Trophoblast cell (in vitro differentiated cells and primary cell): Measurements from ENCODE around the gene PAX7.

Source experiments
- DNase-seq, 2 donors: peaks; one replicate each; pipeline ENCODE4 v3.0.0-alpha.2; 2016
- H2AFZ ChIP-seq: 2 replicates; pipeline ENCODE4 v1.6.1; 2013; ENCODE audit warnings: low read length, moderate library complexity, mild to moderate bottlenecking; ENCODE audit not compliant: insufficient read depth, poor library complexity
- H2AK5ac ChIP-seq: 2 replicates; pipeline ENCODE4 v1.6.1; 2013; ENCODE audit warnings: mild to moderate bottlenecking, low read length
- H2BK120ac ChIP-seq: 2 replicates; pipeline ENCODE4 v1.6.1; 2013; ENCODE audit warnings: low read length, mild to moderate bottlenecking, moderate library complexity; ENCODE audit not compliant: insufficient read depth, poor library complexity
- H2BK12ac ChIP-seq: 2 replicates; pipeline ENCODE4 v1.6.1; 2013; ENCODE audit warnings: mild to moderate bottlenecking, low read length, moderate library complexity
- H2BK5ac ChIP-seq: 2 replicates; pipeline ENCODE4 v1.6.1; 2013; ENCODE audit warnings: low read length, low read depth, moderate library complexity, mild to moderate bottlenecking; ENCODE audit not compliant: poor library complexity
- H3K14ac ChIP-seq: 2 replicates; pipeline ENCODE4 v1.6.1; 2013; ENCODE audit warnings: mild to moderate bottlenecking, low read length
- H3K18ac ChIP-seq: 2 replicates; pipeline ENCODE4 v1.6.1; 2013; ENCODE audit warnings: mild to moderate bottlenecking, low read length
- H3K23ac ChIP-seq: 2 replicates; pipeline ENCODE4 v1.6.1; 2013; ENCODE audit warnings: low read length
- H3K27ac ChIP-seq: 2 replicates; pipeline ENCODE4 v1.5.1; 2013; ENCODE audit warnings: low read depth, mild to moderate bottlenecking, inconsistent platforms, low read length, moderate library complexity
- H3K27me3 ChIP-seq: 2 replicates; pipeline ENCODE4 v1.6.1; 2013; ENCODE audit warnings: inconsistent platforms, mild to moderate bottlenecking, low read length, moderate library complexity; ENCODE audit not compliant: insufficient read depth
- H3K36me3 ChIP-seq, 2 experiments: 1 replicate in 1 of 2; 2 replicates in 1 of 2; pipeline ENCODE4 v1.6.1; 2013; ENCODE audit warnings: low read length in 2 of 2, mild to moderate bottlenecking in 2 of 2, moderate library complexity in 1 of 2; ENCODE audit not compliant: insufficient read depth in 2 of 2, control insufficient read depth in 1 of 2
- H3K4ac ChIP-seq: 2 replicates; pipeline ENCODE4 v1.6.1; 2013; ENCODE audit warnings: low read depth, mild to moderate bottlenecking, low read length, moderate library complexity
- H3K4me1 ChIP-seq, 2 experiments: 1 replicate in 1 of 2; 2 replicates in 1 of 2; pipeline ENCODE4 v1.6.1; 2013; ENCODE audit warnings: low read length in 2 of 2, mild to moderate bottlenecking in 2 of 2, moderate library complexity in 1 of 2; ENCODE audit not compliant: insufficient read depth in 2 of 2, control insufficient read depth in 1 of 2
- H3K4me2 ChIP-seq: 2 replicates; pipeline ENCODE4 v1.6.1; 2013; ENCODE audit warnings: inconsistent platforms, mild to moderate bottlenecking, low read length, moderate library complexity
- H3K4me3 ChIP-seq: 2 replicates; pipeline ENCODE4 v1.5.1; 2013; ENCODE audit warnings: mild to moderate bottlenecking, low read depth, low read length, inconsistent platforms
- H3K79me1 ChIP-seq: one replicate; pipeline ENCODE4 v1.6.1; 2013; ENCODE audit warnings: low read length
- H3K79me2 ChIP-seq: 2 replicates; pipeline ENCODE4 v1.6.1; 2013; ENCODE audit warnings: low read length, mild to moderate bottlenecking; ENCODE audit not compliant: control insufficient read depth, insufficient read depth, poor library complexity
- H3K9ac ChIP-seq: 2 replicates; pipeline ENCODE4 v1.6.1; 2013; ENCODE audit warnings: mild to moderate bottlenecking, low read length
- H3K9me3 ChIP-seq: 2 replicates; pipeline ENCODE4 v1.6.1; 2013; ENCODE audit warnings: low read depth, mild to moderate bottlenecking, control low read depth, inconsistent platforms, low read length; ENCODE audit not compliant: insufficient read depth
- H4K12ac ChIP-seq: 2 replicates; pipeline ENCODE4 v1.6.1; 2013; ENCODE audit warnings: low read depth, mild to moderate bottlenecking, low read length, moderate library complexity
- H4K8ac ChIP-seq: 2 replicates; pipeline ENCODE4 v1.6.1; 2013; ENCODE audit warnings: low read depth, mild to moderate bottlenecking, low read length, moderate library complexity
- H4K91ac ChIP-seq: one replicate; pipeline ENCODE4 v1.6.1; 2013; ENCODE audit warnings: low read depth, mild to moderate bottlenecking, low read length, moderate library complexity
- WGBS: extraction: QIAGEN DNeasy Blood & Tissue Kit; methylation state at CpG from one replicate; pipeline ENCODE4 v1.1.7; 2013; ENCODE audit warnings: missing lambda C conversion rate; ENCODE audit not compliant: insufficient read length, insufficient coverage; ENCODE audit errors: extremely low coverage; 5-methylcytosine and 5-hydroxymethylcytosine counted together

PAX7 gene

GRCh38 chr1:18723206-18723605, 92.6 kb downstream of the PAX7 start:
- no peak overlapping the region for H3K4ac ChIP-seq
- H3K36me3 ChIP-seq, result no peaks in the 10 kb centered on the region
- H3K23ac ChIP-seq, result no peak overlapping the region
- H3K9ac ChIP-seq, result no peak overlapping the region
- H3K14ac ChIP-seq, result no peak overlapping the region
- H2BK5ac ChIP-seq, result no peak overlapping the region
- H2AK5ac ChIP-seq, result no peak overlapping the region
- no peak overlapping the region for H3K18ac ChIP-seq
- no peak overlapping the region for H3K4me3 ChIP-seq
- no peaks in the 10 kb centered on the region for H3K79me1 ChIP-seq
- no CpG with 5 or more reads among the region's 9 CpGs for WGBS
- no peaks in the 10 kb centered on the region for H3K4me1 ChIP-seq
- H4K12ac ChIP-seq, result no peak overlapping the region
- H3K9me3 ChIP-seq, result no peaks in the 10 kb centered on the region
- H2BK120ac ChIP-seq, result no peak overlapping the region
- no peak overlapping the region for H3K4me2 ChIP-seq
- peaks cover under 1% of the 10 kb centered on the region for H3K27me3 ChIP-seq
- H2BK12ac ChIP-seq, result no peak overlapping the region
- no peak for DNase-seq
- no peak overlapping the region for H3K27ac ChIP-seq
- no peak overlapping the region for H4K8ac ChIP-seq
- no peak overlapping the region for H4K91ac ChIP-seq
- H3K79me2 ChIP-seq, result no peaks in the 10 kb centered on the region
- no peak overlapping the region for H2AFZ ChIP-seq

- Histone ChIP-seq H3K79me1 (no peaks in the 10 kb centered on the region), H3K4me1 (no peaks in the 10 kb centered on the region), H3K14ac (no peak overlapping the region), H3K9ac (no peak overlapping the region), H3K36me3 (no peaks in the 10 kb centered on the region), H3K27ac (no peak overlapping the region), H2BK120ac (no peak overlapping the region), H2AFZ (no peak overlapping the region), H3K4ac (no peak overlapping the region), H4K12ac (no peak overlapping the region), H3K4me2 (no peak overlapping the region), H2BK12ac (no peak overlapping the region), H3K27me3 (no peaks in the 10 kb centered on the region), H3K4me3 (no peak overlapping the region), H4K8ac (no peak overlapping the region), H2AK5ac (no peak overlapping the region), H3K18ac (no peak overlapping the region), H3K23ac (no peak overlapping the region), H3K79me2 (no peaks in the 10 kb centered on the region), H2BK5ac (no peak overlapping the region), H3K9me3 (no peaks in the 10 kb centered on the region), H4K91ac (no peak overlapping the region)
- no CpG with 5 or more reads among the region's 19 CpGs for WGBS
- DNase-seq, result no peak
Observed at GRCh38 chr1:18723701-18724411, 93.2 kb downstream of the PAX7 start.

GRCh38 chr1:18724801-18725200, 94.2 kb downstream of the PAX7 start:
- no peak overlapping the region for H3K27ac ChIP-seq
- no peak overlapping the region for H3K18ac ChIP-seq
- no peaks in the 10 kb centered on the region for H3K36me3 ChIP-seq
- H2AK5ac ChIP-seq, result no peak overlapping the region
- no peak for DNase-seq
- no peak overlapping the region for H2BK5ac ChIP-seq
- no peak overlapping the region for H3K23ac ChIP-seq
- H2BK120ac ChIP-seq, result no peak overlapping the region
- no peak overlapping the region for H4K8ac ChIP-seq
- no peak overlapping the region for H4K91ac ChIP-seq
- no peaks in the 10 kb centered on the region for H3K9me3 ChIP-seq
- H2BK12ac ChIP-seq, result no peak overlapping the region
- H2AFZ ChIP-seq, result no peak overlapping the region
- H3K79me2 ChIP-seq, result no peaks in the 10 kb centered on the region
- H3K9ac ChIP-seq, result no peak overlapping the region
- H3K79me1 ChIP-seq, result no peaks in the 10 kb centered on the region
- no peak overlapping the region for H4K12ac ChIP-seq
- H3K4me2 ChIP-seq, result no peak overlapping the region
- no peak overlapping the region for H3K4me3 ChIP-seq
- WGBS, result no CpG with 5 or more reads among the region's 7 CpGs
- H3K14ac ChIP-seq, result no peak overlapping the region
- H3K4ac ChIP-seq, result no peak overlapping the region
- H3K4me1 ChIP-seq, result no peaks in the 10 kb centered on the region
- H3K27me3 ChIP-seq, result no peaks in the 10 kb centered on the region

GRCh38 chr1:18725231-18725895, 94.7 kb downstream of the PAX7 start:
- H3K79me2 ChIP-seq, result no peaks in the 10 kb centered on the region
- no peak for DNase-seq
- H3K27me3 ChIP-seq, result no peaks in the 10 kb centered on the region
- H3K4ac ChIP-seq, result no peak overlapping the region
- H3K23ac ChIP-seq, result no peak overlapping the region
- H3K4me3 ChIP-seq, result no peak overlapping the region
- H3K4me1 ChIP-seq, result no peaks in the 10 kb centered on the region
- H3K4me2 ChIP-seq, result no peak overlapping the region
- no peaks in the 10 kb centered on the region for H3K9me3 ChIP-seq
- H3K18ac ChIP-seq, result no peak overlapping the region
- H4K12ac ChIP-seq, result no peak overlapping the region
- WGBS, result no CpG with 5 or more reads among the region's 24 CpGs
- H3K79me1 ChIP-seq, result no peaks in the 10 kb centered on the region
- H4K8ac ChIP-seq, result no peak overlapping the region
- no peak overlapping the region for H2BK5ac ChIP-seq
- H2BK120ac ChIP-seq, result no peak overlapping the region
- H3K14ac ChIP-seq, result no peak overlapping the region
- H2AK5ac ChIP-seq, result no peak overlapping the region
- no peak overlapping the region for H3K9ac ChIP-seq
- no peak overlapping the region for H2BK12ac ChIP-seq
- H3K27ac ChIP-seq, result no peak overlapping the region
- H3K36me3 ChIP-seq, result no peaks in the 10 kb centered on the region
- no peak overlapping the region for H4K91ac ChIP-seq
- H2AFZ ChIP-seq, result no peak overlapping the region
